GM21723 (cell line): Measurements from ENCODE around the gene SH3PXD2B.

Experiments used
- ATAC-seq: cut with Tn5 transposase; IDR thresholded peaks from one replicate; pipeline ENCODE4 v1.9.1; 2021; ENCODE audit warnings: mild to moderate bottlenecking, moderate library complexity; ENCODE audit not compliant: unreplicated experiment

Gene SH3PXD2B

GRCh38 chr5:172280929-172281328 is 173.4 kb downstream of the SH3PXD2B start:
- ATAC-seq = no peak

GRCh38 chr5:172280317-172280716 is 174.0 kb downstream of the SH3PXD2B start:
- ATAC-seq = no peak

- no peak for ATAC-seq
These were observed 176.0 kb downstream of the SH3PXD2B start for GRCh38 chr5:172278356-172278755.

GRCh38 chr5:172276214-172276613 is 178.1 kb downstream of the SH3PXD2B start:
- no peak for ATAC-seq
